HCT116 (cell line): ENCODE results near the gene AP3B1. TPM values are rescaled to one million over a fixed set of nuclear protein-coding genes. Genes with fewer than 3 reads are reported as not detected.

Source experiments
- ATAC-seq: fragments of 200-7000 bp; cut with Tn5 transposase; 2 replicates; pipeline ENCODE4 v1.9.1; 2020; ENCODE audit warnings: mild to moderate bottlenecking, moderate library complexity
- BruUV-seq: library from RNA; stranded (reverse); fragments of 400-500 nt; replicated peaks from 2 replicates; lab custom pipeline; 2021; lab: Mats Ljungman, UMichigan
- CTCF ChIA-PET: fragments of 300-600 bp; sonication (Branson Sonifier 250); formaldehyde crosslinking; loops from one replicate; lab custom pipeline; 2021; ENCODE audit warnings: antibody characterized with exemption; lab: Charles Lee
- POLR2A ChIA-PET: fragments of 300-600, 350-600 bp; sonication (Branson Sonifier 250); formaldehyde crosslinking; loops from one replicate; lab custom pipeline; 2021; ENCODE audit warnings: antibody characterized with exemption; lab: Charles Lee
- RAD21 ChIA-PET, 2 experiments: fragments of 300-600 bp; sonication (Branson Sonifier 250); formaldehyde crosslinking; loops; one replicate each; lab custom pipeline; 2023; ENCODE audit warnings: low total read pairs in 2 of 2; ENCODE audit not compliant: uncharacterized antibody in 2 of 2, unreplicated experiment in 2 of 2, low non-redundant PET in 1 of 2; lab: Charles Lee
- DNase-seq: peaks from one replicate; pipeline ENCODE4 v3.0.0-alpha.2; 2010; ENCODE audit warnings: low read depth, low spot score
- H2AFZ ChIP-seq: fragments of 200-600 bp; shearing (Covaris generic), sonication (generic); 2 replicates; pipeline ENCODE4 v1.6.1; 2017; ENCODE audit warnings: low read depth, mixed run types, mixed read lengths, antibody characterized with exemption, low read length; ENCODE audit not compliant: poor library complexity, severe bottlenecking
- H3K27ac ChIP-seq: 2 replicates; pipeline ENCODE4 v1.5.1; 2012; ENCODE audit warnings: low read depth, low read length
- H3K27me3 ChIP-seq: fragments of 200-600 bp; sonication (generic); 2 replicates; pipeline ENCODE4 v1.6.1; 2016; ENCODE audit warnings: mixed run types, low read length, mixed read lengths; ENCODE audit not compliant: insufficient read depth
- H3K36me3 ChIP-seq, 2 experiments: fragments of 200-500 bp in 1 of 2; fragments of 200-600 bp in 1 of 2; sonication (Bioruptor generic) in 1 of 2; sonication (generic) in 1 of 2; 2 replicates each; pipeline versions ENCODE4 v1.5.1 to v1.6.1; 2014 to 2016; ENCODE audit warnings: low read length in 2 of 2, inconsistent platforms in 1 of 2, mixed read lengths in 1 of 2, mixed run types in 1 of 2; ENCODE audit not compliant: insufficient read depth in 2 of 2, control insufficient read depth in 1 of 2
- H3K4me1 ChIP-seq, 2 experiments: fragments of 200-600 bp in 1 of 2; sonication (generic) in 1 of 2; 2 replicates each; pipeline versions ENCODE4 v1.5.1 to v1.6.1; 2012 to 2017; ENCODE audit warnings: low read length in 2 of 2, inconsistent platforms in 1 of 2, mild to moderate bottlenecking in 1 of 2, mixed read lengths in 1 of 2, mixed run types in 1 of 2, moderate library complexity in 1 of 2; ENCODE audit not compliant: insufficient read depth in 2 of 2, control insufficient read depth in 1 of 2
- H3K4me2 ChIP-seq: fragments of 200-600 bp; sonication (generic); 2 replicates; pipeline ENCODE4 v1.6.1; 2017; ENCODE audit warnings: mixed run types, low read length, mixed read lengths
- H3K4me3 ChIP-seq, 2 experiments: fragments of 200-600 bp in 1 of 2; sonication (generic) in 1 of 2; replicated peaks in 1 of 2; 2 replicates each; pipeline ENCODE4 v1.5.1; 2011 to 2016; ENCODE audit warnings: low read length in 2 of 2, control low read depth in 1 of 2, low read depth in 1 of 2, mild to moderate bottlenecking in 1 of 2, mixed read lengths in 1 of 2, mixed run types in 1 of 2
- H3K79me2 ChIP-seq: fragments of 200-600 bp; sonication (generic); 2 replicates; pipeline ENCODE4 v1.6.1; 2017; ENCODE audit warnings: mild to moderate bottlenecking, mixed run types, low read length, moderate library complexity, mixed read lengths; ENCODE audit not compliant: insufficient read depth
- H3K9ac ChIP-seq: fragments of 200-600 bp; sonication (generic); 2 replicates; pipeline ENCODE4 v1.6.1; 2016; ENCODE audit warnings: low read length, mixed read lengths
- H3K9me2 ChIP-seq: fragments of 200-600 bp; sonication (generic), shearing (Covaris generic); 2 replicates; pipeline ENCODE4 v1.6.1; 2017; ENCODE audit warnings: mixed run types, mild to moderate bottlenecking, moderate library complexity; ENCODE audit not compliant: insufficient read depth
- H3K9me3 ChIP-seq, 2 experiments: fragments of 200-500 bp in 1 of 2; fragments of 200-600 bp in 1 of 2; sonication (Bioruptor generic) in 1 of 2; sonication (generic) in 1 of 2; 2 replicates each; pipeline ENCODE4 v1.6.1; 2014 to 2017; ENCODE audit warnings: low read length in 2 of 2, mixed read lengths in 2 of 2, inconsistent platforms in 1 of 2, low read depth in 1 of 2, mild to moderate bottlenecking in 1 of 2, mixed run types in 1 of 2, moderate library complexity in 1 of 2; ENCODE audit not compliant: control insufficient read depth in 1 of 2, insufficient read depth in 1 of 2
- H4K20me1 ChIP-seq: fragments of 200-600 bp; sonication (generic), shearing (Covaris generic); 2 replicates; pipeline ENCODE4 v1.6.1; 2017; ENCODE audit warnings: mixed run types, mild to moderate bottlenecking, moderate library complexity; ENCODE audit not compliant: insufficient read depth
- CEBPB ChIP-seq: IDR thresholded peaks from 2 replicates; pipeline ENCODE4 v1.6.1; 2012; ENCODE audit warnings: low read depth
- CTCF ChIP-seq, 3 experiments: fragments of 200-600 bp in 1 of 3; sonication (generic) in 1 of 3; IDR thresholded peaks in 2 of 3; conservative IDR thresholded peaks in 1 of 3; 2 replicates each; pipeline ENCODE4 v1.5.1; 2012 to 2017; ENCODE audit warnings: low read depth in 2 of 3, low read length in 2 of 3, antibody characterized with exemption in 1 of 3, borderline replicate concordance in 1 of 3, control low read depth in 1 of 3, mild to moderate bottlenecking in 1 of 3, mixed read lengths in 1 of 3, mixed run types in 1 of 3, moderate library complexity in 1 of 3; ENCODE audit not compliant: insufficient read depth in 1 of 3
- ELF1 ChIP-seq: IDR thresholded peaks from 2 replicates; pipeline ENCODE4 v1.6.1; 2012; ENCODE audit warnings: low read depth, borderline replicate concordance
- EZH2 ChIP-seq: fragments of 200-600 bp; sonication (generic); IDR thresholded peaks from 2 replicates; pipeline ENCODE4 v1.6.1; 2017; ENCODE audit warnings: antibody characterized with exemption, mixed run types
- JUND ChIP-seq: IDR thresholded peaks from 2 replicates; pipeline ENCODE4 v1.6.1; 2012
- POLR2A ChIP-seq: IDR thresholded peaks from 2 replicates; pipeline ENCODE4 v1.7.0; 2011; ENCODE audit warnings: borderline replicate concordance; ENCODE audit not compliant: insufficient read depth, insufficient read length; ENCODE audit errors: extremely low read depth
- REST ChIP-seq: IDR thresholded peaks from 2 replicates; pipeline ENCODE4 v1.6.1; 2012; ENCODE audit warnings: low read depth
- SIN3A ChIP-seq: IDR thresholded peaks from 2 replicates; pipeline ENCODE4 v1.6.1; 2012; ENCODE audit warnings: low read depth
- SP1 ChIP-seq: IDR thresholded peaks from 2 replicates; pipeline ENCODE4 v1.6.1; 2012; ENCODE audit warnings: low read depth
- TCF7L2 ChIP-seq: IDR thresholded peaks from 2 replicates; pipeline ENCODE4 v1.7.0; 2011; ENCODE audit warnings: borderline replicate concordance, inconsistent platforms; ENCODE audit not compliant: insufficient read depth, insufficient read length; ENCODE audit errors: extremely low read depth
- ZFX ChIP-seq: fragments of 450-650 bp; IDR thresholded peaks from 2 replicates; pipeline ENCODE4 v1.6.1; 2017
- intact Hi-C: fragments of 100-400 bp; cut with micrococcal nuclease; formaldehyde crosslinking; loops from 2 replicates; pipeline ENCODE4 v1.10.0; 2022
- total RNA-seq: library from RNA; stranded (reverse); gene quantifications from one replicate; pipeline ENCODE4 v1.2.1, GENCODE V29; 2021; ENCODE audit not compliant: unreplicated experiment
- TF ChIP-seq, protein P1 (sequence below): IDR thresholded peaks from 2 replicates; pipeline ENCODE4 v1.6.1; 2012
- TF ChIP-seq, protein P2 (sequence below): IDR thresholded peaks from 2 replicates; pipeline ENCODE4 v1.6.1; 2011; ENCODE audit warnings: mild to moderate bottlenecking, low read length, moderate library complexity; ENCODE audit not compliant: insufficient replicate concordance; ENCODE audit errors: extremely low read depth

AP3B1 gene
- total RNA-seq, 1 experiment from 2014 or later: 54.5 TPM

- BruUV-seq: no TSS peak
- Histone ChIP-seq H3K36me3 (no peaks in the 10 kb centered on the region), H3K4me3 (no peak overlapping the region), H3K4me2 (no peak overlapping the region), H3K79me2 (no peaks in the 10 kb centered on the region), H3K4me1 (no peaks in the 10 kb centered on the region), H2AFZ (no peak overlapping the region), H3K9me3 (no peaks in the 10 kb centered on the region), H3K9me2 (no peaks in the 10 kb centered on the region), H3K9ac (no peak overlapping the region), H3K27me3 (no peaks in the 10 kb centered on the region), H4K20me1 (no peaks in the 10 kb centered on the region), H3K27ac (no peak overlapping the region)
- ATAC-seq (no peak), DNase-seq (no peak)
- POLR2A ChIA-PET: no interaction called here
- no peak for TF ChIP-seq CEBPB
- RAD21 ChIA-PET: no interaction called here
- intact Hi-C loops: no loop called here
- CTCF ChIA-PET: no interaction called here
These were observed 334.2 kb downstream of the AP3B1 start for GRCh38 chr5:77960305-77960704.

GRCh38 chr5:77958642-77959330 is 335.7 kb downstream of the AP3B1 start:
- intact Hi-C loops: no loop called here
- no peaks in the 10 kb centered on the region for H3K36me3 ChIP-seq
- no peak overlapping the region for H2AFZ ChIP-seq
- no peaks in the 10 kb centered on the region for H3K9me2 ChIP-seq
- H3K9me3 ChIP-seq: no peaks in the 10 kb centered on the region
- H3K9ac ChIP-seq: no peak overlapping the region
- H3K79me2 ChIP-seq: no peaks in the 10 kb centered on the region
- DNase-seq: no peak
- ATAC-seq: no peak
- no peak overlapping the region for H3K27ac ChIP-seq
- no TSS peak for BruUV-seq
- H3K27me3 ChIP-seq: no peaks in the 10 kb centered on the region
- CTCF ChIA-PET: no interaction called here
- RAD21 ChIA-PET: no interaction called here
- H4K20me1 ChIP-seq: no peaks in the 10 kb centered on the region
- H3K4me2 ChIP-seq: no peak overlapping the region
- POLR2A ChIA-PET: no interaction called here
- H3K4me1 ChIP-seq: no peaks in the 10 kb centered on the region
- no peak overlapping the region for H3K4me3 ChIP-seq
- TF ChIP-seq ZFX: no peak
- TF ChIP-seq, protein P1, sequence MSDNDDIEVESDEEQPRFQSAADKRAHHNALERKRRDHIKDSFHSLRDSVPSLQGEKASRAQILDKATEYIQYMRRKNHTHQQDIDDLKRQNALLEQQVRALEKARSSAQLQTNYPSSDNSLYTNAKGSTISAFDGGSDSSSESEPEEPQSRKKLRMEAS: no peak
- no peak for TF ChIP-seq ELF1
- TF ChIP-seq EZH2: no peak
- TF ChIP-seq TCF7L2: no peak
- no peak for TF ChIP-seq POLR2A
- TF ChIP-seq, protein P2, sequence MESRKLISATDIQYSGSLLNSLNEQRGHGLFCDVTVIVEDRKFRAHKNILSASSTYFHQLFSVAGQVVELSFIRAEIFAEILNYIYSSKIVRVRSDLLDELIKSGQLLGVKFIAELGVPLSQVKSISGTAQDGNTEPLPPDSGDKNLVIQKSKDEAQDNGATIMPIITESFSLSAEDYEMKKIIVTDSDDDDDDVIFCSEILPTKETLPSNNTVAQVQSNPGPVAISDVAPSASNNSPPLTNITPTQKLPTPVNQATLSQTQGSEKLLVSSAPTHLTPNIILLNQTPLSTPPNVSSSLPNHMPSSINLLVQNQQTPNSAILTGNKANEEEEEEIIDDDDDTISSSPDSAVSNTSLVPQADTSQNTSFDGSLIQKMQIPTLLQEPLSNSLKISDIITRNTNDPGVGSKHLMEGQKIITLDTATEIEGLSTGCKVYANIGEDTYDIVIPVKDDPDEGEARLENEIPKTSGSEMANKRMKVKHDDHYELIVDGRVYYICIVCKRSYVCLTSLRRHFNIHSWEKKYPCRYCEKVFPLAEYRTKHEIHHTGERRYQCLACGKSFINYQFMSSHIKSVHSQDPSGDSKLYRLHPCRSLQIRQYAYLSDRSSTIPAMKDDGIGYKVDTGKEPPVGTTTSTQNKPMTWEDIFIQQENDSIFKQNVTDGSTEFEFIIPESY: no peak
- no peak for TF ChIP-seq SP1
- no peak for TF ChIP-seq CTCF (IDR thresholded peaks at IDR 0.05 in 2 of 3, conservative IDR thresholded peaks at IDR 0.05 in 1 of 3; ENCODE audit: borderline replicate concordance in 1 of 3, insufficient read depth in 1 of 3, low read depth in 2 of 3, low read length in 2 of 3)
- TF ChIP-seq JUND: no peak
- no peak for TF ChIP-seq SIN3A
- no peak for TF ChIP-seq REST
